ENCODE data around the gene IGFBP5.

IGFBP5 gene

DNA sequence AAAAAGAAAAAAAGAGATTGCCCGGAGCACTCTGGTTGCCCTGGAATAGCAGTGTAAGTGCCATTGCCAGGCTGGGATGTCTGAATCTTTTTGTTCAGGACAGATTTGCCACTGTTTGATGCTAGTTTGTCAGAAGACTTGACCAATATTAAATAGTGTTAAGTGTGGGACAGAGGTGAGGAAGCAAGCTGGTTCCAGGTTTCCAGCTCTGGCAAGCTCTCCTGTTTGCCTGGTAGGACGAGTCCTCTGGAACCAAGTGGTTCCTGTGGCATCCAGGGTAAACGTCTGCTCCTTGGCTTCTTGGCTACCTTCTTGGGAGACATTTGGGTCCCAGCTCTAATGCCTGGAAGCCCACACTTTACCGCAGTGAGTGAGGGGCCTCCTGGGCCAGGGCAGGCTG lies 20.8 kb upstream of the IGFBP5 start:
- H3K27ac ChIP-seq (ENCODE audit: low read length) = no peak overlapping the region
- H3K9me3 ChIP-seq (ENCODE audit: insufficient read depth, low read length) = no peaks in the 10 kb centered on the region
- H3K9ac ChIP-seq (ENCODE audit: low read length) = no peak overlapping the region
- TF ChIP-seq, protein P1, sequence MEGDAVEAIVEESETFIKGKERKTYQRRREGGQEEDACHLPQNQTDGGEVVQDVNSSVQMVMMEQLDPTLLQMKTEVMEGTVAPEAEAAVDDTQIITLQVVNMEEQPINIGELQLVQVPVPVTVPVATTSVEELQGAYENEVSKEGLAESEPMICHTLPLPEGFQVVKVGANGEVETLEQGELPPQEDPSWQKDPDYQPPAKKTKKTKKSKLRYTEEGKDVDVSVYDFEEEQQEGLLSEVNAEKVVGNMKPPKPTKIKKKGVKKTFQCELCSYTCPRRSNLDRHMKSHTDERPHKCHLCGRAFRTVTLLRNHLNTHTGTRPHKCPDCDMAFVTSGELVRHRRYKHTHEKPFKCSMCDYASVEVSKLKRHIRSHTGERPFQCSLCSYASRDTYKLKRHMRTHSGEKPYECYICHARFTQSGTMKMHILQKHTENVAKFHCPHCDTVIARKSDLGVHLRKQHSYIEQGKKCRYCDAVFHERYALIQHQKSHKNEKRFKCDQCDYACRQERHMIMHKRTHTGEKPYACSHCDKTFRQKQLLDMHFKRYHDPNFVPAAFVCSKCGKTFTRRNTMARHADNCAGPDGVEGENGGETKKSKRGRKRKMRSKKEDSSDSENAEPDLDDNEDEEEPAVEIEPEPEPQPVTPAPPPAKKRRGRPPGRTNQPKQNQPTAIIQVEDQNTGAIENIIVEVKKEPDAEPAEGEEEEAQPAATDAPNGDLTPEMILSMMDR (IDR thresholded peaks at IDR 0.05; ENCODE audit: low read depth, low read length) = no peak
- no peak for TF ChIP-seq EZH2phosphoT487 (IDR thresholded peaks at IDR 0.05; ENCODE audit: low read depth)
- H2AFZ ChIP-seq (ENCODE audit: low read depth, low read length) = no peak overlapping the region
- H3K4me2 ChIP-seq (ENCODE audit: low read length) = no peak overlapping the region
- H3K27me3 ChIP-seq (ENCODE audit: low read depth, low read length) = peaks cover 13% of the 10 kb centered on the region; the same call in 1 of the 2 replicates
- H3K79me2 ChIP-seq (ENCODE audit: low read length) = no peaks in the 10 kb centered on the region
- no peak overlapping the region for H3K4me3 ChIP-seq (ENCODE audit: low read length)
- H3K4me1 ChIP-seq (ENCODE audit: low read length) = no peaks in the 10 kb centered on the region
- H3K36me3 ChIP-seq (replicated peaks; ENCODE audit: low read depth, low read length) = no peaks in the 10 kb centered on the region
- no peaks in the 10 kb centered on the region for H4K20me1 ChIP-seq (ENCODE audit: insufficient read depth, low read length)

GRCh38 chr2:216715402-216715974 lies 20.1 kb upstream of the IGFBP5 start:
- Histone ChIP-seq H3K9ac (ENCODE audit: low read length) (no peak overlapping the region), H3K4me2 (ENCODE audit: low read length) (no peak overlapping the region), H3K27me3 (ENCODE audit: low read depth, low read length) (peaks cover 13% of the 10 kb centered on the region; the same call in 1 of the 2 replicates), H3K79me2 (ENCODE audit: low read length) (no peaks in the 10 kb centered on the region), H3K27ac (ENCODE audit: low read length) (no peak overlapping the region), H4K20me1 (ENCODE audit: insufficient read depth, low read length) (no peaks in the 10 kb centered on the region), H3K4me1 (ENCODE audit: low read length) (no peaks in the 10 kb centered on the region), H3K4me3 (ENCODE audit: low read length) (no peak overlapping the region), H2AFZ (ENCODE audit: low read depth, low read length) (no peak overlapping the region), H3K36me3 (replicated peaks; ENCODE audit: low read depth, low read length) (no peaks in the 10 kb centered on the region), H3K9me3 (ENCODE audit: insufficient read depth, low read length) (no peaks in the 10 kb centered on the region)
- no peak for TF ChIP-seq EZH2phosphoT487 (IDR thresholded peaks at IDR 0.05; ENCODE audit: low read depth)
- TF ChIP-seq, protein P1 (IDR thresholded peaks at IDR 0.05; ENCODE audit: low read depth, low read length) = no peak

GRCh38 chr2:216714376-216714775 lies 19.0 kb upstream of the IGFBP5 start:
- Histone ChIP-seq H3K4me1 (ENCODE audit: low read length) (no peaks in the 10 kb centered on the region), H4K20me1 (ENCODE audit: insufficient read depth, low read length) (no peaks in the 10 kb centered on the region), H3K79me2 (ENCODE audit: low read length) (no peaks in the 10 kb centered on the region), H3K4me2 (ENCODE audit: low read length) (no peak overlapping the region), H3K9ac (ENCODE audit: low read length) (no peak overlapping the region), H2AFZ (ENCODE audit: low read depth, low read length) (no peak overlapping the region), H3K27ac (ENCODE audit: low read length) (no peak overlapping the region), H3K9me3 (ENCODE audit: insufficient read depth, low read length) (no peaks in the 10 kb centered on the region), H3K36me3 (replicated peaks; ENCODE audit: low read depth, low read length) (no peaks in the 10 kb centered on the region), H3K27me3 (ENCODE audit: low read depth, low read length) (peaks cover 6% of the 10 kb centered on the region; the same call in 1 of the 2 replicates), H3K4me3 (ENCODE audit: low read length) (no peak overlapping the region)
- no peak for TF ChIP-seq EZH2phosphoT487 (IDR thresholded peaks at IDR 0.05; ENCODE audit: low read depth)
- TF ChIP-seq, protein P1 (IDR thresholded peaks at IDR 0.05; ENCODE audit: low read depth, low read length) = no peak

DNA sequence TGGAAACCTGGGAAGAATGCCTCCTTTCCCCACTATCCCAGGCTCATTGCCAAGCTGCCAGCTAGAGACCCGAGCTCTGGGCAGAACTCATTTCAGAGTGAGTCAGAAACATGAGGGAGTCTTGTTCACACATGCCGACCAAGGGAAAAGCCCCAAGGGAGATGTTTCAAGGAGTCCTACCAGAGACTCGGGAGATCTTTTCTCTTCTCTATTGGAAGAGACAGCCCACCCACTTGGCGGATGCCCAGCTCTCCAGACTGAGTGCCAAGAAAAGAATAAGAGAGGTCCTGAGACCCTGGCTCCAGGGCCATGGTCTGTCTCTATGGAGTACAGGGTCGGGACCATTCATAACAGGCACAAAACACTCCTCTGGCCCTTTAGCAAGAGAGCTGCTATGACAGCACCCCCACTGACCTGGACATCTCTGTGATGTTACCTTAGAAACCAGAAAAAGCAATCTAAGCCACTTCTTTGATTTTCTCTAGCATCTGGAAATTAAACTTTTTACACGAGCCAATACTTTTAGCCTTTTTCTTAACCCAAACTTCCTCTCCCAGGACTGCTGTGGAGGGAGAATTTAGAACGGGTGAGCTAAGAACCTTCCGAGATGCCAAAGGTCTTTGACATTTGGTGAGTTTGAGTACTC lies 18.5 kb upstream of the IGFBP5 start:
- Histone ChIP-seq H3K4me1 (ENCODE audit: low read length) (no peaks in the 10 kb centered on the region), H3K4me2 (ENCODE audit: low read length) (no peak overlapping the region), H3K9ac (ENCODE audit: low read length) (no peak overlapping the region), H3K9me3 (ENCODE audit: insufficient read depth, low read length) (no peaks in the 10 kb centered on the region), H3K4me3 (ENCODE audit: low read length) (no peak overlapping the region), H3K27me3 (ENCODE audit: low read depth, low read length) (peaks cover 4% of the 10 kb centered on the region; the same call in 1 of the 2 replicates), H3K36me3 (replicated peaks; ENCODE audit: low read depth, low read length) (no peaks in the 10 kb centered on the region), H3K79me2 (ENCODE audit: low read length) (no peaks in the 10 kb centered on the region), H3K27ac (ENCODE audit: low read length) (no peak overlapping the region), H4K20me1 (ENCODE audit: insufficient read depth, low read length) (no peaks in the 10 kb centered on the region), H2AFZ (ENCODE audit: low read depth, low read length) (no peak overlapping the region)
- TF ChIP-seq EZH2phosphoT487 (IDR thresholded peaks at IDR 0.05; ENCODE audit: low read depth) = no peak
- TF ChIP-seq, protein P1 (IDR thresholded peaks at IDR 0.05; ENCODE audit: low read depth, low read length) = no peak
